ENCODE measurements around the gene HMGCS2. TPM values are rescaled to one million over a fixed set of nuclear protein-coding genes. Genes with fewer than 3 reads are reported as not detected.

HMGCS2 gene
- total and polyA plus RNA-seq, 7 donors: 0.10 to 55.2 (median 14.1) TPM

DNA sequence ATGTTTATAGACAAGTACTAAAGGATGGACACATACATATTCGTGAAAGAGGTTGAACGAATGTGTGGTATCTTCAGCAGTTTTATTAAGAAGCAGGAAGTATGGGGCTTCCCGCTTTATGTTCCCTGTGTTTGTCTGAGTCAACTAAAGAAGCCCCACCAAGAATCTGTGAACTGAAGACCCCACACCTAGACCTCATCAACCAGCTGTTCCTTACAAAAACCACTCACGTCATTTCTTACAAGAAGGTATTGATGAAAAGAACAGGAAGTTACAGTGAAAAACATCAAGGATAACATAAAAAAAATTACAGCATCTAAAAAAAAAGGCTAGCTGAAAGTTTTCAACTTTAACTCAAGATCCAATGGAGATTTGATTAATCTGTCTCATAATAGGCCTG is 30.3 kb upstream of the HMGCS2 start:
- H3K4me1 ChIP-seq: no peaks in the 10 kb centered on the region
- 84 to 91% (median 88%) methylated on average over 4 of the region's 4 CpGs for WGBS, 3 donors
- intact Hi-C loops (cut with DNase I): no loop called here
- H3K36me3 ChIP-seq (ENCODE audit: insufficient read depth in 1 of 2, low read depth in 1 of 2): no peaks in the 10 kb centered on the region
- no peak overlapping the region for H3K27ac ChIP-seq
- no peak overlapping the region for H3K4me3 ChIP-seq
- no peaks in the 10 kb centered on the region for H3K27me3 ChIP-seq (ENCODE audit: insufficient read depth in 3 of 3, low read length in 2 of 3)
- no peaks in the 10 kb centered on the region for H3K9me3 ChIP-seq
- DNase-seq: no peak
- ATAC-seq: no peak
- TF ChIP-seq, protein P1, sequence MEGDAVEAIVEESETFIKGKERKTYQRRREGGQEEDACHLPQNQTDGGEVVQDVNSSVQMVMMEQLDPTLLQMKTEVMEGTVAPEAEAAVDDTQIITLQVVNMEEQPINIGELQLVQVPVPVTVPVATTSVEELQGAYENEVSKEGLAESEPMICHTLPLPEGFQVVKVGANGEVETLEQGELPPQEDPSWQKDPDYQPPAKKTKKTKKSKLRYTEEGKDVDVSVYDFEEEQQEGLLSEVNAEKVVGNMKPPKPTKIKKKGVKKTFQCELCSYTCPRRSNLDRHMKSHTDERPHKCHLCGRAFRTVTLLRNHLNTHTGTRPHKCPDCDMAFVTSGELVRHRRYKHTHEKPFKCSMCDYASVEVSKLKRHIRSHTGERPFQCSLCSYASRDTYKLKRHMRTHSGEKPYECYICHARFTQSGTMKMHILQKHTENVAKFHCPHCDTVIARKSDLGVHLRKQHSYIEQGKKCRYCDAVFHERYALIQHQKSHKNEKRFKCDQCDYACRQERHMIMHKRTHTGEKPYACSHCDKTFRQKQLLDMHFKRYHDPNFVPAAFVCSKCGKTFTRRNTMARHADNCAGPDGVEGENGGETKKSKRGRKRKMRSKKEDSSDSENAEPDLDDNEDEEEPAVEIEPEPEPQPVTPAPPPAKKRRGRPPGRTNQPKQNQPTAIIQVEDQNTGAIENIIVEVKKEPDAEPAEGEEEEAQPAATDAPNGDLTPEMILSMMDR (IDR thresholded peaks at IDR 0.05): no peak

DNA sequence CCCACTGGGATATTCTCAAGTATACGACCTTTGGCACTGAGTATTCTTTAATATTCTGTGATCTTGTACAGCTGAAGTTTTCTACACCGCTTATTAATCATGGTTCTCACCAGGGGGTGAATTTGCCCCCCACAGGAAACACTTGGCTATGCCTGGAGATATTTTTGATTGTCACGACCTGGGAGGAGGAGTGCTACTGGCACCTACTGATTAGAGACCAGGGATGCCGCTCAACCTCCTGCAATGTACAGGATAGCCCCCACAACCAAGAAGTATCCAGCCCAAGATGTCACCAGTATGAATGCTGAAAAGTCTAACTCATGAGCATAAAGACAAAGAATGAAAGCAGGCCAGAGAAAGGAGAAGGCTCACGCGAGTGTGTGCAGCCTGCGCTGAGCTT is 28.9 kb upstream of the HMGCS2 start:
- Histone ChIP-seq H3K4me1 (no peaks in the 10 kb centered on the region), H3K27me3 (ENCODE audit: insufficient read depth in 3 of 3, low read length in 2 of 3) (no peaks in the 10 kb centered on the region), H3K9me3 (no peaks in the 10 kb centered on the region), H3K36me3 (ENCODE audit: insufficient read depth in 1 of 2, low read depth in 1 of 2) (no peaks in the 10 kb centered on the region), H3K4me3 (no peak overlapping the region), H3K27ac (no peak overlapping the region)
- intact Hi-C loops (cut with DNase I): no loop called here
- WGBS, 3 donors: 91 to 92% (median 92%) methylated on average over 7 of the region's 7 CpGs
- ATAC-seq (no peak), DNase-seq (no peak)
- TF ChIP-seq, protein P1 (IDR thresholded peaks at IDR 0.05): no peak

DNA sequence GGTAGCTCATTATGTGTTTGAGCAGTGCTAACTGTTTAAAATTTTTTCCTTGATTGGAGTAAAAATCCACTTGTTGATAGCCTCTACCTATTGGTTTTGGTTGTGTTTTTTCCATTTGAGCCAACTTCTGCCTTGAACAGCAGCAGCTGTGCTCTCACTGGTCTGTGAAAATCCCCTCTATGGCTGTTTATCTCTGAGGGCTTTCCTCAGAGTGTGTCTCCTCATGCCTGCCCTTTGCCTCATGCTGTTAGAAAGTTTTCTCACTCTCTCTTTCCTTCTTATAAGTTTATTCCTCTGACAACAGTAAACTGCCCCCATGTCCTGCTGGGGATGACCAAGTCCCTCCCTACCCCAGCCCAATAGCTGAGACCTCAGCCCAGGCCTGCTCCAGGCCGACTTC is 28.5 kb upstream of the HMGCS2 start:
- no peak for DNase-seq
- intact Hi-C loops (cut with DNase I): no loop called here
- no peak overlapping the region for H3K27ac ChIP-seq
- 56 to 74% (median 72%) methylated on average over 1 of the region's 1 CpG for WGBS, 3 donors
- H3K27me3 ChIP-seq (ENCODE audit: insufficient read depth in 3 of 3, low read length in 2 of 3): no peaks in the 10 kb centered on the region
- no peak overlapping the region for H3K4me3 ChIP-seq
- no peaks in the 10 kb centered on the region for H3K9me3 ChIP-seq
- no peak for ATAC-seq
- TF ChIP-seq, protein P1 (IDR thresholded peaks at IDR 0.05): no peak
- H3K36me3 ChIP-seq (ENCODE audit: insufficient read depth in 1 of 2, low read depth in 1 of 2): no peaks in the 10 kb centered on the region
- no peaks in the 10 kb centered on the region for H3K4me1 ChIP-seq

DNA sequence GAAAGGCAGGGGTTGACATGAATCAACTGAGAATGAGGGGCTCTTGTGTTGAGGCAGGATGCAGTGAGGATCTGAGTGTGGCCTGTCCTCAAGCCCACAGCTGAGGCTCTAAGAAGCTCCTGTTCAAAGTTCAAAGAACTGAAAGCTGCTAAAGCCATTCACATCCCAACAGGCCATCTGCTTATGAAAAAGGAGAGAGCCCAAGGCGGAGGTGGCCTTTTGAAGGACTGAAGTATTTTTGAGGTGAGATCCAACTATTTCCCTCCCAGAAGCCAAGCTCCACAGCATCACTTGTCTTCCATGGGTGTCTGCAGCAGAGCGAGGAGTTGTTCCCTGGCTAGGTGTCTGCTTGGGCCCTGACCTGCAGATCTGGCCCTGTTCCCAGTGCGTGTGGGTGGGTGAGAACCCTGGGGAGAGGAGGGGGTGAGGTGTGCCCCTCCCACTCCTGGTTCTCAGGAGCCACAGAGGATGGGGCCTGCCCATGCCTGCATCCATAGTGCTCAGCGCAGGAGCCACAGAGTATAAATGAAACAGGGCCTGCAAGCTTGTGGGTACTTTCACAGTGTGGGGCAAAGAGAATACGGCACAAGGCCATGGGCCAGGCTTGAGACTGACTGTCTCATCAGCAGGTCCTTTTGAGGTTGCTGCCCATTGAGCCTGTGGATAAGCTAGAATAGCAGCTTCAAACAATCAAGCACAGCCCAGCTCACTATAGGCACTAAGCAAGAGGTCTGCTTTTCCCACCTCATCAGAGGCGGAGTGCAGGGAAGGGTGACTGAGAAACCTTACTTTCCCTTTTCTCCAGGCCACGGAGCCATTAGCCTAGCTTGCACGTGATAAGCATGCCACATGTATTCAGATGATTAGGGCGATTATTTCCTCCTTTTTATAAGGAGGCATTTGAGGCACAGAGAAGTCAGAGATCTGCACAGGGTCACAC is 26.8 kb upstream of the HMGCS2 start:
- Histone ChIP-seq H3K4me1 (no peaks in the 10 kb centered on the region), H3K27ac (no peak overlapping the region), H3K9me3 (no peaks in the 10 kb centered on the region), H3K27me3 (ENCODE audit: insufficient read depth in 3 of 3, low read length in 2 of 3) (no peaks in the 10 kb centered on the region), H3K36me3 (ENCODE audit: insufficient read depth in 1 of 2, low read depth in 1 of 2) (no peaks in the 10 kb centered on the region), H3K4me3 (no peak overlapping the region)
- ATAC-seq (no peak), DNase-seq (no peak)
- 87 to 88% (median 88%) methylated on average over 9 of the region's 9 CpGs for WGBS, 3 donors
- TF ChIP-seq, protein P1 (IDR thresholded peaks at IDR 0.05): no peak
- intact Hi-C loops (cut with DNase I): no loop called here

All from psoas muscle (tissue), 8 donors.